NCI-H1417 (cell line): ENCODE data around the gene DUSP9.

Source experiments
- DNase-seq, 3 experiments: peaks; one replicate each; lab custom pipeline; 2025; lab: John Stamatoyannopoulos, UW

DUSP9 gene

DNA sequence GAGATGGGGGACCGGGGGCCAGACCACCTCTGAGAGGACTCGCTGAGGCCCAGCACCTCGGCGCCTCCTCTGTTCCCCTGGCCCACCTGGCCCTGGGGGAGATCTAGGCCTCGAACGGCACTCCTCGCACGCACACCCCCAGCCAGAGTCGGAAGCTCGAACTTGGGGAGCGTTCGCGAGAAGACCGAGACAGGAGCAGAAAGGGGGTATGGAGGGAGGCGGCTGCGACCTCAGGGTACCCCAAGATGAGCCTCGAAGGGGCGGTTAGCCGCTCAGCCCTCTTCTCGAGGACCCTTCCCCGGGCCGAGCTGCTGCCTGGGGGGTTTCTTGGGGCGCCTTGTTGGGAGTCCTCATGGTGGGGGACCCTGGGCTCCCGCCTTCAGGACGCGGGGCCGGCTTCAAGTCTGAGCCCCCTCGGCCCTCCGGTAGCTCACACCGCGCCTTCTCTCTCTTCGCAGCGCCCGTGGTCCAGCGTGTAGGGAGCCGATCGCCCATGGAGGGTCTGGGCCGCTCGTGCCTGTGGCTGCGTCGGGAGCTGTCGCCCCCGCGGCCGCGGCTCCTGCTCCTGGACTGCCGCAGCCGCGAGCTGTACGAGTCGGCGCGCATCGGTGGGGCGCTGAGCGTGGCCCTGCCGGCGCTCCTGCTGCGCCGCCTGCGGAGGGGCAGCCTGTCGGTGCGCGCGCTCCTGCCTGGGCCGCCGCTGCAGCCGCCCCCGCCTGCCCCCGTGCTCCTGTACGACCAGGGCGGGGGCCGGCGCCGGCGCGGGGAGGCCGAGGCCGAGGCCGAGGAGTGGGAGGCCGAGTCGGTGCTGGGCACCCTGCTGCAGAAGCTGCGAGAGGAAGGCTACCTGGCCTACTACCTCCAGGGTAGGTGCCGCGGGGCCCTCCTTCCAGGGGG, 706 bp downstream of the DUSP9 start:
- no peak for DNase-seq

DNA sequence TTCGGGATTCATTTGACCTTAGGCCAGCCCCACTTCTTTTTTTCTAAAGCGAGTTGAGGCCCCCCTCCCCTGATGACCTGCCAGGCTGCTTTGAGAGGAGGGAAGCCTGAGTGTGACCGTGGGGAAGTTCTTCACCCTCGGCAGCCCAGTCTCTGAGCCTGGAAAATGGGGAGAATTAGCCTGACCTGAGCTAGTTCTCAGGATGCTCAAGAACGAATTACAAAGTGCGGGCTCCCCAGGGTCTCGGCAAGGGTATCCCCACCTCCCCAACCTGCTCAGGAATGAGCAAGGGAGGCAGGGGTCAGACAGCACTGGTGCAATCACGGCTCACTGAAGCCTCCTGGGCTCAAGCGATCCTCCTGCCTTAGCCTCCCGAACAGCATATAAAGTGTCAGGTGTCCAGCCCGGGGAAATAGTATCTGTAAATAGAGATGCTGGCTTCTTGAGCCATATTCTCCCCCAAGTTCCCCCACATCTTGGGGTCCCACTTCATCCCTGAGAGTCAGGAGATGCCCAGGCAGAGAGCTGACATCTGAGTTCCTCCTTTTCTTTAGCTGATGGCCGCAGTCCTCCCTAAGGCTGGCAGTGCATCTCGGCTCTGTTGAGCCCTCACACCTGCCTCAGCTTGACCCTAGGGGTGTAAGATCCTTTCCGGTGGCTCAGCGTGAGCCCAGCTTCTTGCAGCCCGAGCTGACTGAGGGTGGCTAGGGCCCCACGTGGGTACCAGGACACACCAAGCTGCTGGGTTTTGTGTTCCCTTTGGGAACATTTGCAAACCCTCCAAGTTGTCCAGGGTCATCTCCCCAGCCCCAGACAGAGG, 1.6 kb downstream of the DUSP9 start:
- DNase-seq = no peak

DNA sequence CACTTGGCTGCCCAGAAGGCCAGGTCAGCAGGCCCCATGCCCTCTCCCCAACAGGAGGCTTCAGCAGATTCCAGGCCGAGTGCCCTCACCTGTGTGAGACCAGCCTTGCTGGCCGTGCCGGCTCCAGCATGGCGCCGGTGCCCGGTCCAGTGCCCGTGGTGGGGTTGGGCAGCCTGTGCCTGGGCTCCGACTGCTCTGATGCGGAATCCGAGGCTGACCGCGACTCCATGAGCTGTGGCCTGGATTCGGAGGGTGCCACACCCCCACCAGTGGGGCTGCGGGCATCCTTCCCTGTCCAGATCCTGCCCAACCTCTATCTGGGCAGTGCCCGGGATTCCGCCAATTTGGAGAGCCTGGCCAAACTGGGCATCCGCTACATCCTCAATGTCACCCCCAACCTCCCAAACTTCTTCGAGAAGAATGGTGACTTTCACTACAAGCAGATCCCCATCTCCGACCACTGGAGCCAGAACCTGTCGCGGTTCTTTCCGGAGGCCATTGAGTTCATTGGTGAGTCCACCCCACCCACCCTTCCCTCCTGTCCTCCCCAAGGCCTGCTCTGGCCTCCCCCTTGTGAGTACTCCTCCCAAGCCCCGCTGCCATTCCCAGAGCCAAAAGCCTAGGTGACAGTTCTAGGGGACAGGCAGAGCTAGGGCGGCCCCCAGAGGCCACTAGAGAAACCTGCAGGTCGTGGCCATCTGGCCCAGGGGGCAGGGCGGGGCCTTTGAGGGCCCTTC, 2.3 kb downstream of the DUSP9 start:
- peak; percentile 17 to 51 (median 41) for DNase-seq

DNA sequence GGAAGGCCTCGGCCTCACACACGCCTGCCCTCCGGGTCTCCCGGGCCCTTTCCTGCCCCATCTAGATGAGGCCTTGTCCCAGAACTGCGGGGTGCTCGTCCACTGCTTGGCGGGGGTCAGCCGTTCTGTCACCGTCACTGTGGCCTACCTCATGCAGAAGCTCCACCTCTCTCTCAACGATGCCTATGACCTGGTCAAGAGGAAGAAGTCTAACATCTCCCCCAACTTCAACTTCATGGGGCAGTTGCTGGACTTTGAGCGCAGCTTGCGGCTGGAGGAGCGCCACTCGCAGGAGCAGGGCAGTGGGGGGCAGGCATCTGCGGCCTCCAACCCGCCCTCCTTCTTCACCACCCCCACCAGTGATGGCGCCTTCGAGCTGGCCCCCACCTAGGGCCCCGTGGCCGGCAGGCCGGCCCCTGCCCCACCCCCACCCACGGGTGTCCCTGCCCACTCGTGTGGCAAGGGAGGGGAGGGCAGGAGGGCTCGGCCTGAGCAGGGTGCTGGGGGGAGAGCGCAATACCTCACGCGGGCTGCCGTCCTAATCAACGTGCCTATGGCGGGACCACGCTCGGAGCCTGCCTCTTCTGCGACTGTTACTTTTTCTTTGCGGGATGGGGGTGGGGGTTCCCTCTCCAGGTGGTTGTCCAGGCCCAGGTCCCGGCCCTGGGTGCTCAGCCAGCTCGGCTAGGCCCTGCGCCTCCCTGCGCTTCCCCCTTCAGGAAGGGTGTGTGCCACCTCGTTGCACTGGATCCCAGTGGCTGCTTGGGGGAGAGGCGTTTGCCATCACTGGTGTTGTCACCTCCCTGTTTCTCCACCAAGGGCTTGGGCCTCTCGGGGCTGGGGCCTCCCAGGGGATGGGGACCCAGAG, 3.1 kb downstream of the DUSP9 start:
- no peak for DNase-seq

DNA sequence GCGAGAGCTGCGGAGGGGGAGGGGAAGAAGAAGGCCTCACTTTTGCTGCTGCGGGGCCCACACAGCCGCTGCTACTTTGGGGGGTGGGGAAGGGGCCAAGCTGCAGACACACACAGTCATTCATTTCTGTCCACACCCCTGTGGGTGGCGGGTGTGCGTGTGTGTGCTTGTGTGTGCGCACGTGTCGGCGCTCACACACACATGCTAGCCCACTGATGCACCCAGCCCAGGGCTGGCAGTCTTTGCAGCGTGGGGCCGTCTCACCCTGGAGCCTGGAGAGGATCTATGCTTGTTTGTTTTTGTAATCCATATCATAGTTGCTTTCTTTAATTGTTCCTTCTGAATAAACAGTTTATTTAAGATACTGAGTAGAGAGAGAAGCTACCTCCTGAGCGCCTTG, 4.0 kb downstream of the DUSP9 start:
- DNase-seq = no peak

DNA sequence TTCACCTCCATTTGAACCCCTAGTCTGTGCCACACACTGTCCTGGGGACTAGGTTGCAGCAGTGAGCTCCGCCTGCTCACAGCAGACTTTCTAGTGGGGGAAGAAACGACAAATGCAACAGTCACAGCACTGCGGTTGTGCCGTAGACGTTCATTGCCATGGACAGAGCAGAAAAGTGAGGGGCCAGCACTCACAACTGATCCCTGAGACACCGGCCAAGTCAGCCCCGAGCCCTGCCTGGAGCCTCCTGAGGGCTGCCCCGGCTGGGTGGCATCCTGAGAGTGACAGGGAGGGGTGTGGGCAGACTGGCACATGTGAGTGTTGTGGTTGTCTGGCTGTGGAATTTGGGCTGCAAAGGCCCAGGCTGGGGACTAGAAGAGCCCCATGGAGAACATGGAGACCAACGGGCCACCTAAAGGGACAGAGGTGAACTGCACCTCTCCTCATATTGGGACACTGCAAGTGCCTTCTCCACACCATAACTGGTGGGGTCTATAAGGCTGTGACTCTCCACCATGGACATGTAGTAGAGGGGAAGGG, 4.6 kb downstream of the DUSP9 start:
- DNase-seq = no peak

DNA sequence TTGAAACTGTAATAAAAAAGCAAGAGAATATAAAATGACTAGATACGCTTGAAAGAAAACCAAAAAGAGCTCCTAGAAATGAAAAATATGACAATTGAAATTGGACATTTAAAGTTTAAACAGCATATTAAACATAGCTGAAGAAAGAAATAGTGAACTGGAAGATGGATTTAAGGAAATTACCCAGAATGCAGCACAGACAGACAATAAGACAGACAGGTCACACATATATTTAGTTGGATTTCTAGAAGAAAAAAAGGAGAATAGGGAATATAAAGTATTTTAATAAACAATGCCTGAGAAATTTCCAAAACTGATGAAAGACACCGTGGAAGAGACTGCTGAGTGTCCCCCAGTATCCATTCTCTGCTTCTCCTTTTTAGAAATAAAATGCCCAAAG, 6.6 kb downstream of the DUSP9 start:
- no peak for DNase-seq

DNA sequence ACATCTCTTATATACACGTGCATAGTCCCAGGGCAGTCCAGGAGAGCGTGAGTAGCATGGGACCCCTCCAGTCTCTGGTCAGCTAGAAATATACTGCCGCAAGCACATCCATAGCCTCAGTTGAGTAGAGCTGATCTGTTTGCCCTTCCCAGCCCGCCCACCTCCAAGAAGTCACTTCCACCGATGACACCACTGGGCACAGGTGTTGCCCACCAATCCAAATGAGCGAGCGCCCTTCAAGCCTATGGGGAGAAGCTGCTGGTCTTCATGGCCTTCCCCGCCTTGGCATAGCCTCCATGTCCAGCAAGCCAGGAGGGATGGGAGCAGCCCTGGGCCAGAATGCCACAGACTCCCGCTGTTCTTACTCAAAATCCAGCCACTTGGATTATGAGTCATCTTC, 10.2 kb downstream of the DUSP9 start:
- no peak for DNase-seq

DNA sequence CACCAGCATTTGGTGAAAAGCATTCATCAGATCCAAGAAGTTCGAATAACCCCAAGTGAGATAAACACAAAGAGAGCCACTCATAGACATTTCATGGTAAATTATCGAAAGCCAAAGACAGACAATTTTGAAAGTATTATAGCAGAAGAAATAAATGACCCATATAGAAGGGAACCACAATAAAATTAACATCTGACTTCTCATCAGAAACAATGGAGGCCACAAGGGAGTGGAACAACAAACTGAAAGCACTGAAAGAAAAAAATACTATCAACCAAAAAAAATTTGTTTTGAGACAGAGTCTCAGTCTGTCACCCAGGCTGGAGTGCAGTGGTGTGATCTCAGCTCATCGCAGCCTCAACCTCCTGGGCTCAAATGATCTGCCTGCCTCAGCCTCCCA, 12.3 kb downstream of the DUSP9 start:
- DNase-seq = no peak

DNA sequence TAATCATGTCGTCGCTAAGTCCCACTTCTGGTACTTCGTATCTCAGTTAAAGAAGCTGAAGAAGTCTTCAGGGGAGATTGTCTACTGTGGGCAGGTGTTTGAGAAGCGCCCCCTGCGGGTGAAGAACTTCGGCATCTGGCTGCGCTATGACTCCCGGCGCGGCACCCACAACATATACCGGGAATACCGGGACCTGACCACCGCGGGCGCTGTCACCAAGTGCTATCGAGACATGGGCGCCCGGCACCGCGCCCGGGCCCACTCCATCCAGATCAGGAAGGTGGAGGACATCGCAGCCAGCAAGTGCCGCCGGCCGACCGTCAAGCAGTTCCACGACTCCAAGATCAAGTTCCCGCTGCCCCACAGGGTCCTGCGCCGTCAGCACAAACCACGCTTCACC, 15.3 kb downstream of the DUSP9 start:
- no peak for DNase-seq

DNA sequence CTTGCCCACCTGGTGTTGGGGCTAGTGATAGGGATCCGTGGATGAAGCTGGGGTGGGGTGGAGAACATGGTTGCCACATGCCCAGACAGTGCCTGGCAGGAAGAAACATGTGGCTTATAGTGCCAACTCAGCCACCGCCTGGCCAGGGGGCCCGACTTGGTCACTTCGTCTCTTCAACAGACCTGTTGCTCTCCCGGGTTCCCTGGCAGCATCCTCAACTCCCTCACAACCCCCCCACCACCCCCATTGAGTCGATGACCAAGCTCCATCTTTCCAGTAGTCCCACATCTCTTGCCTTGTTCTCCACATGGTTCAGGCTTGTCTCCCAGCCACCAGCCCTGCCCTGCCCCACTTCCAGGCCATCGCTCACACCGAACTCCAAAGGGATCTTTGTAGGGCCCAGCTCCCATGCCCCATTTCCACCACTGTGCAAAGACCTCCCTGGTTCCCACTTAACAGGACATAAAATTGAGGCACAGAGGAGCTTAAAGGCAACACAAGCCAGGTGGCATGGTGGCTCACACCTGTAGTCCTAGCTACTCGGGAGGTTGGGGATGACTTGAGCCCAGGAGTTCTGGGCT, 18.8 kb downstream of the DUSP9 start:
- DNase-seq = no peak

DNA sequence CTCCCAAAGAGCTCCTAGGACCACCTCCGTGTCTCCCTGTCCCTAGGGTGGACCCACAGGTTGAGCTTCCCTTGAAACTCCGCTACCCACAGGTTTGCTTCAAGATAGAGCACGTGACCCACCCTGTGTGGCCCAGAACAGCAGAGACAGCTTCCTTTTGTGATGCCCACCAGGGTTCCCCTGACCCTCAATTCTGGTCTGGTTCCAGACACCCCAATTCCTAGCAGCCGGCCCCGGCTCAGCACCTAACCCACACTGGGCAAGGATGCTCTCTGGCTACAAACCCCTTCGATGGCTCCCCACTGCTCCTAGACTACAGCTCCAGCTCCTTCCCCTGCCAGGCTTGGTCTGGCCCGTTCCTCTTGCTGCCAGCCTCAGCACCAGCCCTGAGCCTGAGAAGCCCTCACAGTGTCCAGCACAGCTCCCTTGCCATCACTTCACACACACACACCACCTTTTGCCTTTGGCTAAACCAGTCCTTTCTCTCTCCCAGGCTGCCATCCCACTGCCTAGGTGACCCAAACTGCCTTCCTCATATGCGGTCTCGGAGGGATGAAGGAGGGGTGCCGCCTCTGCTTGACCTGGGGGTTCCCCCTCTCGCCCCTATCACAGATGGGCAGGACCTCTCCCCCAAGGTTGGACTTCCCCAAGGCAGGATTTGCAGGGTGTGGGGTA, 20.4 kb downstream of the DUSP9 start:
- DNase-seq = peak in 1 of 3 experiments; percentile 61

DNA sequence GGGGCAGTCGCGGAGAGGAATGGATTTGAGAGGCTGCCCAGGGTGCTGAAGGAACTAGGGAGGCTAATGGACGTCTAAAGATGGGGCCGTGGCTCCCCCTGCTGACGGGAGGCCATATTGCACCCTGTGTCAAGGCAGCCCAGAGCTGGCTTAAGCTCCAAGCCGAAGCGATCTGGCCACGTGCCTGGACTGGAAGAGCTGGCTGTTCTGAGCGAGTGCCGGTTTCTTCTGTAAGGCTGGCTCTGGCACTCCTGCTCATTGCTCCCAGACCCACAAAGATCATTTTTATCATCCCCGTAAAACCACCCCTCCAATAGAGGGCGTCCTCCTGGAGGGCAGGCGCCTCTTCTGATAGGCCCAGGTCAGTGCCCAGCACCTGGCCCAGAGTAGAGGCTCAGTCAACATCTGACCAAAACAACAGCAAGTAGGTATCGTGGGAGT, 21.0 kb downstream of the DUSP9 start:
- DNase-seq = peak; percentile 68 to 86 (median 83)

DNA sequence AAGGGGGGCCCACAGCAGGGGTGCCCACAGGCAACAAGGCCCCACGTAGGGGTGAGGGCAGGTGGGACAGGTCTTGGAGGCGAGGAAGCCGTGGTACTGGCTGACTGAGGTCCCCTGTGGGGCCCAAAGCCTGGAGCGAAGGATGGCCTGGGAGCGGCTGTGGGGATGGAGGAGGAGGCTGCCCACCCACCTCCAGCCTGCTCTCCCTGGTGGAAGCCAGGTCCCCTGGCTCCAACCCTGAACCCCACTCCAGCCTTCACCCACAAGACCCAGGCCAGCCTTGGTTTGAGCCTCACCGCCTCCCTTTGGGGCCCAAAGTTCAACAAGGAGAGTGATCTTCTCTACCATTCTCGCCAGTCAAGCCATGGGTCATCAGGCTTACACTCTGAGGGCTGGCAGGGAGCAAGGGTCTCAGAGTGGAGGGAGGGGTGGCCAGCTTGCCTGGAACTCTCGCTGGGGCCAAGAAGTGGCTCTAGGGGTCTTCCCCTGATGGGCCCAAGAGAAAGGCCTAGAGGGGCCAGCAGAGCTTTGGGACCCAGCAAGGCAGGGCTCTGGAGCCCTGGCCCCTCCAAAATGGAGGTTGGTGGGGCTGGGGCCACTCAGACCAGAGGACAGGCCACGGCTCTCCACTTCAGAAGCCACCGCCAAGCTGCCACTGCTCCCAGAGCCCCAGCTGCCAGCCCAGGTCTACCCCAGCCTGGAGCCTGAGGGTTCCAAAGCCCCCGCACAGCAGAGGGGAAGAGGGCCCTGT, 21.6 kb downstream of the DUSP9 start:
- DNase-seq = no peak

DNA sequence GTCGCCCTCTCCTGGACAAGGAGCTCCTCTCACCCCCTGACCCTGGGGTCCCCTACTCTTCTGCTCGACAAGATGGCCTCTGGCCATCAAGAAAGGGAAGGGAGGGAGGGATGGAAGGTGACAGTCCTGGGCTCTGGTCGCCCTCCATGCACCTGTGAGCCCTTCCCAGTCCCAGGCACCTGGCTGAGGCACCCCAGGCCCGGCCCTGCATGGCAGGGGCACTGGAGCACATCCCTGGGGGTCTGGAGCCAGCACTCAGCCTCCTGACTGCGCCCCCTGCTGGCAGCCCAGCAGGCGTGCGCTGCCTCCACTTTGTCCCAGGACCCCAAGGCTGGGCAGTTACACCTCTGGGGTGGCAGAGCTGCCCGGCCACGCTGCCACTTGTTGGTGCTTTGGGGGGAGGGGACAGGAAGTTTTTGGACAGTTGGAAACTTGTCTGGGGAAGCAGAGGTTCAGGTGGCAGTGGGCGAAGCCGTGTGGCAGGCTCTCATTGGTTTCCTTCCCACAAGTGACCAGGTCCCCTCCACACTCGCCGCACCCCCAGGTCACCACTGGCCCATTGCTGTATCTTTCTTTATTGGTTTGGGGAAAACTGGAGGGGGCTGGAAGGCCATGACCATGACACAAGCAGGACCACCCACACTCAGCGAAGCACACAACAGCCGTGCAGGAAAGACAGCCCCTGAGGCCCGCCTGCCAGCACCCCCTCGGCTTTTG, 22.3 kb downstream of the DUSP9 start:
- DNase-seq = peak in 2 of 3 experiments; percentile 7 to 38

DNA sequence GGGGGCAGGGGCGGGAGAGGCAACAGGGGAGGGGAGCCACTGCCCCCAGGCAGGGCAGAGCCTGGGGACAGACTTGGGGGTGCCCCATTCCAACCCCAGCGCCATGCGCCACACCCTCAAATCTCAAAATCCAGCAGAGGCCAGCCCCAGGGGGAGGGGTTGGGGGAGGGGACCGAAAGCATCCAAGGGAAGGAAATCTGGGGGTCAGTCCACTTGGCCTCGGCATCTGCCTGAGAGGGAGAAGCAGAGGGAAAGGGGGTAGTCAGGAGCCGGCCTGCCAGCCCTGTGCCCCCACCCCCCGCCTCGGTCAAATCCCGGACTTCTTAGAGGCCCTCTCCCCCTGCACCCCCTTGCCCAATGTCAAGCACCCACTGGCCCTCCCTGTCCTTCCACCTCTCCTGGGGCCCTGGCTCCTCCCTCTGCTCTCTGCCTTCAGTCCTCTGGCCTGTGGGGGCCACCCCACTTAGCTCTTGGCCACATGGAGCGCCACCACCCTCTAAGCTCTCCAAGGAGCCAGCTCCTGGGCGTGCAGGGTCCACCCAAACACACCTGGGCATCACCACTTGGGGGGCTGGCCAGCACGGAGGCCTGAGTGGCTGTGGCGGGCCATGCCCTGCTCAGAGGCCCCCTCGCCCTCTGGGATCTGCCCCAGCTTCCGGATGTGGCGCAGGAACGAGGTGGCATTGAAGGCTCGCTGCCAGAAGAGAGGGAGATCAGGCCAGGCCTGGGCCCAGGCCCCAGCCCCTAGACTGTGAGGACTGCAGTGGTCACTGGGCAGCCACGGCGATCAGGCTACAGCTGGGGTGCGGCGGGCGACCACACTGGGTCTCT, 23.1 kb downstream of the DUSP9 start:
- no peak for DNase-seq

DNA sequence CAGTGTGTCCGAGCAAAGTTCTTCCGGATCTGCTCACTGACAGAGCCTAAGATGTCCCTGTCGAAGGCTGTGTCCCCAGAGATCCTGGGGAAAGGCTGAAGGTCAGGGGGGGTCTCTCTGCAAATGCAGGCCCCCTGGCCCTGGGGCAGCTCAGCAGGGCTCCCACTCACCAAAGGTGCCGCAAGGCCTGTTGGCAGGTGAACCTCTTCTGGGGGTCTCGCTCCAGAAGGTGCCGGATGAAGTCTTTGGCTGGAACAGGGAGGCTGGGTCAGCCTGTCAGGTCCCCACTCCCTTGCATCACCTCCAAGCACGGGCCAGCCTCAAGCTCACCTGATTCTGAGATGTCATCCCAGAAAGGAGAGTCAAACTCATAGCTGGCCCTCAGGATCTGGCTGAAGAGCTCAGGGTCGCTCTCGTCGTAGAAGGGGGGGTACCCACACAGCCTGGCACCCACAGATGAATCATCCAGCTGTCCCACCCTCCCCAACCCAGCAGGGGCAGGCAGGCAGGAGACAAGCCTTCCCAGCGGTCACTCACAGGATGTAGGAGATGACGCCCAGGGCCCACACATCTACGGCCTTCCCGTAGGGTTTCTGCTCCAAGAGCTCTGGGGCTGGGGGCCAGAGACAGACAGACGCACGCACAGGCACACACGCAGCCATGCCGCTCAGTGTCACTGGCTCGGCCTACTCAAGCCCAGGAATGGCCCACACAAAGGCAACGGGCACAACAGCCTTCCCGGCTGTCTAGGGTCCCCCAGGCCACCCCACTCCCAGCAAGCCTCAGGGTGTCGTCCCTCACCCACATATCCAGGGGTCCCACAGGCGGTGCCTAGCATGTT, 24.0 kb downstream of the DUSP9 start:
- DNase-seq = no peak
